Kidney tubule cell (primary cell): ENCODE measurements around the gene TLCD5.
A peak's percentile ranks its signal among the peaks of the same experiment; 100 is the strongest.

Experiments used
- DNase-seq: peaks from one replicate; pipeline ENCODE4 v3.0.0-alpha.2; 2018; ENCODE audit warnings: low spot score

TLCD5 gene

GRCh38 chr11:120308081-120308480 is 17.0 kb upstream of the TLCD5 start:
- DNase-seq = no peak

DNA sequence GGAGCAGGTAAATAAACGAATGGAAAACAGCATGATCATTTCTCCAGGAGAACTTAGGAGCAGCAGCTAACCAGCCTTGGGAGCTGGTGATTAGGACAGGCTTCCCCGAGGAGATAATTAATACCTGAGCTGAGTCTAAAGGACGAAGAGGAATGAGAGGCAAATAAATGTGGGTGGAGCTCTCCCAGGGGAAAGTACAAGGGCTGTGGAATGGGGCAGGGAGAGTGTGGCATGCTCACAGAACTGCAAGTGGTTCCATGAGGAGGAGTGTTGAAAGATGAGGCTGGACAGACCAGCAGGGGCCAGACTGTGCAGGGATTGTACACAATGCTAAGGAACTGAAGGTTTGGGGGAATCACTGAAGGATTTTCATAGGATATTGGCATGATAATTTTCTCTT is 14.2 kb upstream of the TLCD5 start:
- no peak for DNase-seq

- no peak for DNase-seq
These were observed 10.2 kb upstream of the TLCD5 start for GRCh38 chr11:120314861-120315260.

DNA sequence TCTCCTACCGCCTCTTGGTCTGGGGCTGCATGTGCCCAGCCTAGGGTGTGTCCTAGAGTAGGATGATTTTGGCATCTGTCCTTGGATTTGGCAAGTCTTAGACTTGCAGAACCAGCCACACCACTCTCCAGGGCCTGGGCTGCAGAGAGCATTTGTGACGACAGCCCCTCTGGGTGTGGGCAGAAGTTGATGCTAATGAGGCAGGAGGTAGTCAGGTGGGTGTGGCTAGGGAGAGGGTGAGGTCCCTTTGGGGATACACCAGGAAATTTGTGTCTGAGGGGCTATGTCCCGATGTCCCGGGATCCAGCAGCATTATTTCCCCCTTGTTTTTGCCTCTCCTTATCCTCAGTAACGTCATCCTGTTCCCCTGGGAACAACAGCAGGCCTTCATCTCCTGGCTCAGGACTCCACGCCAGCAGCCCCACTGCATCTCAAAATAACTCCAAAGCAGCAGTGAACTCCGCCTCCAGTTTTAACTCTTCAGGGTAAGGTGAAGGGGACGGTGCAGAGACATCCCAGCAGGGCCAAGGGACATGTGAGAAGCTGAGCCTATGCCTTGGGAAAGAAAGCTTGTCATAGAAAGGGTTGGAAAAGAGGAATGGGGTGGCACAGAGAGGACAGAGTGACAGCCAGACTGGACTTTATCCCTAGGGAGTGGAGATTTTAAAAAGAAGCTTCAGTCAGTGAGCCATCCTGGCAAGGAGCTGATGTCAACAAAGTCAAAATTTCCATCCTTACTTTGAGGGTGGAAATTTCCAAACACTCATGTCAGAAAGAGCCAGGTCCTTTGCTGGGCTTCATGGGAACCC is 8.0 kb upstream of the TLCD5 start:
- DNase-seq = no peak

- DNase-seq = no peak
These were observed 7.2 kb upstream of the TLCD5 start for GRCh38 chr11:120317689-120318480.

DNA sequence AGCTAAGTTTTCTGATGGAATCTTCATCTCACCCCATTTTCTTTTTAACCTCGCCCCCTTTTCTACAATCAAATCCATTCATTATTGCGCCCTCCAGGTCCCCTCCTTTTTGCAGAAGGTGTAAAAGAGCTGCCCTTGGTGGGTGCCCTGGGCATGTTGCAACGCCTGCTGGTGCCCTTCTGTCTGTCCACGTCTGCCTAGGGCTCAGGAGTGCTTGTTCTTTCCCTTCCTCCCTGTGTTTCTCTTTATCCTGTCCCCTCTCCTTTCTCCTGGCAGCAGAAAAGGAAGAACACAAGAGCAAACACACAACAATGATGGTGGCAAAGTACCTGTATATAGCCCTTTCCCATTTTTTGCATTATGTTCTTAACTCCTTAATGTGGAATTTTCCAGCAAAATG is 6.2 kb upstream of the TLCD5 start:
- DNase-seq = no peak

DNA sequence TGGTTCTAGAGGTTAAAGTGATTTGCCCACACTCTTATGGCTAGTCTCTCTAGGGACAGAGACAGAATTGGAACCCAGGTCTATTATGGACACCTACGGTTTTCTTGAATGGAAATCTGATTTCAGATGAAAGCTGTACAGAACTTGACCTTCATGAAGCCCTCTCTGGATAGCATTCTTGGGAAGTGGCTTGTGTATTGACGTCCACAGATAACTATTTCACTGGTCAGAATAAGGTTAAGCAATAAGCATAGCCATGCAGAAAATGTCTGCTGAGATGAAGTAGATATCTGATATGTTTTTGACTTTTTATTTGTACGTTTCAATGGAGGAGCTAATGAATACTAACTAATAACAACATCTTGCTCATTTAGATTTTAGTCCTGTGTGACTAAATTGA is 1.1 kb downstream of the TLCD5 start:
- DNase-seq = peak; percentile 36

GRCh38 chr11:120326845-120327281 is 1.8 kb downstream of the TLCD5 start:
- DNase-seq = peak; percentile 47

- DNase-seq = no peak
These were observed 2.2 kb downstream of the TLCD5 start for GRCh38 chr11:120327311-120327710.

GRCh38 chr11:120329556-120329955 is 4.5 kb downstream of the TLCD5 start:
- DNase-seq = no peak

DNA sequence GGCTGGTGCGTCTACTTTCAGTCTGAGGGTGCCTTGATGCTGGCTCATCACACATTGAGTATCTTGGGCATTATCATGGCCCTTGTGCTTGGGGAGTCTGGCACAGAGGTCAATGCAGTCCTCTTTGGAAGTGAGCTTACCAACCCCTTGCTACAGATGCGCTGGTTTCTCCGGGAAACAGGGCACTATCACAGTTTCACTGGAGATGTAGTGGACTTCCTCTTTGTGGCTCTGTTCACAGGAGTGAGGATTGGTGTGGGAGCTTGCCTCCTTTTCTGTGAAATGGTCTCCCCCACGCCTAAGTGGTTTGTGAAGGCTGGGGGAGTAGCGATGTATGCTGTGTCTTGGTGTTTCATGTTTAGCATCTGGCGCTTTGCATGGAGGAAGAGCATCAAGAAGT is 4.9 kb downstream of the TLCD5 start:
- no peak for DNase-seq

GRCh38 chr11:120331301-120331996 is 6.3 kb downstream of the TLCD5 start:
- DNase-seq = peak; percentile 81

DNA sequence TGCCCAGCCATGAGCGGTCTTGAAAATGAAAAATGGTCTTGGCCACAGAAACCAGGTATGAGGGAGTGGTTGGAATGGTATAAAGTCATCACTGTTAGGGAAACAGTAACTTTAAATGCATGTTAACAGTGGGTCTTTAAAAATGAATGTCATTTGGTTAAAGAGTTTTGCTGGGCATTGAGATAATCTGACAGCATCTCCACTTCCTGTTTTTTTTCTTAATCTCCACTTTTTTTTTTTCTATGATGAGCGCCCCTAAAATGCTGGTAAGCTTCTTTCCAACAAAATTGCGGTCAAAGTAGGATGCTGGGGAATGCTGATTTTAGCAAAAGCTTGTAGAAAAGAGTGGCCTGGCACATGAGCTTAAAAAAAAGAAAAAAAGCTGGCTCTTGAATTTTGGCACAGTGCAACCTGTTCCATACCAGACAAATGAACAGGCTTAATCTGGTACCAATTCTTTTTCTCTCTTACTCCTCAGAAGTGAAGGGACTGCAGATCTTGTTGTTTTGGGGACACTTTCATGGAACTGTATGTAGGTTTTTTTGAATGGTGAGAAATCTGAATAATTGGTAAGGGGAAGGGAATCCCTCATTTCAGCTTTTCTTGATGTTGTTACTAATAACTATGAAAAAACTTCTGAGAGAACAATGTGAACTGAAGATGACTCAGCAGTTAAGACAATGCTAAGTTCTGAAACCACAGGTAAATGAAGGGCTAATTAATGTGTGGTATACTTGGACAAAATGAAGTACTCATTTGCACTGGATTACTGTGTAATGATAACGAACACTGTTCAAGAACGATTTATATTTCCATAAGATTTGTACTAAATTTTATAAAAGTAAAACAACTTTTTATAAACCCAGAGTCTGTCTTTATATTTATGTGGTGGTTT is 8.0 kb downstream of the TLCD5 start:
- DNase-seq = no peak

DNA sequence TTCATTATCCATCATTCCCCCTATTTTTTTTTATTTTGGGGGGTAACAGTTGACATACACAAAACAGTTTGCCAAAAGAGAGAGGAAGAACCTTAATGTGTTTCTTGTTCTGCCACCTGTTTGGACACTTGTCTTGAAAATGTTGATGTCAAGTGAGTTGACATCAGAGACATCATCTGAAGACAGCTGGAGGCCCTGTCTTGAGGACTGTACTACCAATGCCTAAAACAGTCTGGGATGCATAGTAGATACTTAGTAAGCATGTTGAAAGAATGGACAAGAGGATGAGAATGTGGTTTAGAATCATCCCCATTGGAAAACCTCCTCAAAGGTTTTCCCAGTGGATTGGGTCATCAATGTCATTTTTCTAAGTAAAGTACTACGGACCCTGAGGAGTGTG is 8.7 kb downstream of the TLCD5 start:
- no peak for DNase-seq

DNA sequence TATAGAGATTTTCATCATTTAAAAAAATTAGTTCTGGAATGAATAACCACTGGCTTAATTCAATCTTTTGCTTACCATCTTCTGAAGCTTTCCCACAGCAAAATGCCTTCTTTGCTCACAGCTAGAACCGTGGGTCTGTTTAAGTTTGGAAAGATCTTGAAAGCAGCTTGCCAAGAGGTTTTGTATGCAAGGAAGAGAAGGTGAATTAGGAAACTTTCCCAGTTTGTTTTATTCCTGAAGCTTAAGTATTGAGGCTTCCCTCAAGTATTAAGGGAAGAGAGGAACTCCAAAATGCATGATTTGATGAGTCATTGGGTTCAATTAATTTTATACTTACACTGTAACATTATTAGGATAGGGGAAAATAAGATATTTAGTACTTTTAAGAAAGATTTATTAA is 9.2 kb downstream of the TLCD5 start:
- no peak for DNase-seq

DNA sequence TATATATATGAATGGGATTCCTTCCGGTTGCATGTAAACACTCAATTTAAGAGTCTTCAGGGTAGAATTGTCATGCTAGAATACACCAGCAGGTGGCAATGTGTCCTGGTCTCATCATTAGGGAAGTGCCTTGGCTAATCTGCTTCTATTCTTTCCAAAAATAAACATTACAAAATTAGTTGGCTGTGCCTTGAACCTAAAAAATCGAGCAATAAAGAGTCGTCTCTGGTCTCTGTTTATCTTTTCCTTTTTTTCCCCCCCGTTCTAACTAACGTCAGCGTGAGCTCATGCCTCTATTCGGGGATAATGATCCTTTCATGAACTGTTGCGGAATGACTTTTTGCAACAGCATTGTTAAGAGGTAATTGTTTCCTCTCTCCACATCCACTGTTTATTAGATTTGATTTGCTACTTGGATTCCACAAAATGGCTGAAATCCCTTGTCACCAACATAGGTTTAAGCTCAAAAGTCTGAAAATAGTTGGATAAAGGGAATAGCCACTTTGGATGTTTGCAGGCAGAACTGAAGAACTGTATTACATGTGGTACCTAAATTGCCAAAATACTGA is 9.9 kb downstream of the TLCD5 start:
- peak; percentile 77 for DNase-seq

- no peak for DNase-seq
These were observed 10.4 kb downstream of the TLCD5 start for GRCh38 chr11:120335556-120335907.

GRCh38 chr11:120335908-120336640 is 11.0 kb downstream of the TLCD5 start, which contains the start of gene ARHGEF12:
ARHGEF12 (plus strand) TSS chr11:120336413; CDS start chr11:120337244, 831 bp downstream.
- DNase-seq = peak; percentile 97

DNA sequence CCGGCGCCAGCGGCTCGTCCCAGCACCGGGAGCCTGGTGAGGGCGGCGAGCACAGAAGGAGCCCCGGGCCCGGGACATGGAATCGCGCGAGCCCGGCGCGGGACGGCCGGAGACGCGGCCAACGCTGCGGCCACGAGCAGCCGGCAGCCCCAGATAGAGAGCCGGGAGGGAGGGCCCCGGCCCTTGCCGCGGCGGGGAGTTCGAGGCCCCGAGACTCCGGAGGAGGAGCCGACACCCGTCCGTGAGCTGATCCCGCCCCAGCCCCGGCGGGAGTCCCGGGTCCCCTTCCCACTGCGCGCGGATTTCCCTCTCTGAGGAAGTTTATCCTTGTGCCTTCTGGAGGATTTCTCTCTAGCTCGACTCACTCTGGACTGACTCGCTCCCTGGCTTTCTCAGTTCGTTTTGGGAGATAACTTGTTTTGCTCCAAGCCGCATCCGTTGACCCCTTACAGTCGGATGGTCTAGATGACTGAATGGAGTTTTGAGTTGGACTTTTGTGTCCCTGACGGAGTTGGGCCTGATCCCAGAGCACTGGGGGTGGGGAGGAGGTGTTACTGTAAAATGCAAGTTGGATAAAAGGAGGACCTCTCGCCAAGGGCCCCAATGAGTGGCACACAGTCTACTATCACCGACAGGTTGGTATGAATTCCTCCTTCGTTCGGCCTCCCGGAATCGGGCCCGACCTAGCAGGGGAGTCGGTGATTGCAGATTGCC is 11.7 kb downstream of the TLCD5 start:
- DNase-seq = peak; percentile 53
